ENCODE data around the gene CREBBP.
A peak's percentile ranks its signal among the peaks of the same experiment; 100 is the strongest.

CREBBP gene

DNA sequence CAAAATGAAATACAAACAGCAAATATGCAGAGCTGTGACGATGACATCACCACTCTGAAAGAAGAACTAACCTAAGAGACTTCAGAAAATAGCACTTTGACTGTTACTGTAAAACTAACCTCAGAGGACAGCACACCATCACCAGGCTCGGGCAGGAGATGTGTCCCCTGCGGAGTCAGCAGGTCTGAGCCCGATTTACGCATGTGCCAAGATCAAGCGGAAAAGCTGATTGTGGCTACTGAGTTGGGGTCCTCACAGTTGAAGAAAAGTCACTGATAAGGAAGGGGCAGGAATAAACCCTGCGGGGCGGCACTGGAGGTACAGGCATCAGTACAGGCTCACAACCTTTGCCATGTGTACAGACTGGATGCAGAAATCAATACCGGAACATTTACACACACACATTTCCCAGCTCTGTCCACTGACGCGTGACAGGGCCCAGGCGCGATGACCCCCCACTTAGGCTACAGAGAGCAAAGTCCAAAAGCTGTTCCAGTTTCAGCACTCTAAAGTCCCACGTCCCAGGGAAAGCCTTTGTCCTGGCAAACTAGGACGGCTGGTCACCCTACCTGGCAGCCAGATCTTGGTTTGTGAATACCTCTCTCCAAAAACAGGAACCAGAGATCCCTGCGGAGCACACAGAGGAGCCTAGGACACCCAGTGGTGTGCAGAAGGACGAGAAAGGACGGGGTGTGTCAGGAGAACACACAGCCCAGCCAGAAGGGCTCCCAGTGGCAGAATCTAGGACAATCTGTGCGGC, 184.7 kb downstream of the CREBBP start:
- Histone ChIP-seq H3K36me3 (ENCODE audit: control insufficient read depth in 1 of 2, insufficient read depth in 2 of 2, low read length in 2 of 2) (no peaks in the 10 kb centered on the region), H3K27ac (ENCODE audit: low read length) (no peak overlapping the region), H3K27me3 (ENCODE audit: low read depth, low read length) (no peaks in the 10 kb centered on the region), H3K4me3 (ENCODE audit: low read depth in 1 of 2, low read length in 2 of 2) (peak overlapping the region in 1 of 2 donors; percentile 21), H3K9me3 (ENCODE audit: control insufficient read depth in 1 of 2, low read length in 2 of 2) (no peaks in the 10 kb centered on the region), H3K4me1 (ENCODE audit: control insufficient read depth in 1 of 2, insufficient read depth in 2 of 2, low read length in 2 of 2) (peaks cover 3 to 4% of the 10 kb centered on the region in 2 donors)

GRCh38 chr16:3694051-3694450, 186.5 kb downstream of the CREBBP start:
- Histone ChIP-seq H3K27ac (ENCODE audit: low read length) (no peak overlapping the region), H3K27me3 (ENCODE audit: low read depth, low read length) (no peaks in the 10 kb centered on the region), H3K4me3 (ENCODE audit: low read depth in 1 of 2, low read length in 2 of 2) (no peak overlapping the region)

DNA sequence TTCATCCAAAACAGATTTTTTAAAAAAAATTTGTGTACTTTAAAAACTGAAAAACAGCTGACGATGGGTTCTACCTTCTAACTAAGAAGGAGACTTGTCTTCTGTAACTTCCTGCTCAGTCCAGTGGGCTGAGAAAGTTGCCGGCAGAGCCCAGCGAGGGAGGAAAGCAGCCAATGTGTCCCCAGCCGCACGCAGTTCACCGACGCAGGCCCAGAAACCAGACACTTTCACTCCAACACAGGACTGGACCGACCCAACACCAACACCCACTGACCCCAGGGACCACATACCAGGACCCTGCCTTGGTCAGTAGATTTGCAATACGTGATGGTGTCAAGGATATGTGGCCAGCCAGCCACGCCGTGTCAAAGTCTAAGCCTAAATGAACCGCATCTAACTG, 188.8 kb downstream of the CREBBP start:
- Histone ChIP-seq H3K4me3 (ENCODE audit: low read depth in 1 of 2, low read length in 2 of 2) (no peak overlapping the region), H3K27me3 (ENCODE audit: low read depth, low read length) (no peaks in the 10 kb centered on the region), H3K36me3 (ENCODE audit: control insufficient read depth in 1 of 2, insufficient read depth in 2 of 2, low read length in 2 of 2) (peaks cover 7 to 21% of the 10 kb centered on the region in 2 donors), H3K9me3 (ENCODE audit: control insufficient read depth in 1 of 2, low read length in 2 of 2) (no peaks in the 10 kb centered on the region), H3K4me1 (ENCODE audit: control insufficient read depth in 1 of 2, insufficient read depth in 2 of 2, low read length in 2 of 2) (peaks cover 6 to 14% of the 10 kb centered on the region in 2 donors), H3K27ac (ENCODE audit: low read length) (no peak overlapping the region)

More at GRCh38 chr16:3694051-3694450, 186.5 kb downstream of the CREBBP start:
- Histone ChIP-seq H3K36me3 (ENCODE audit: control insufficient read depth in 1 of 2, insufficient read depth in 2 of 2, low read length in 2 of 2) (no peaks in the 10 kb centered on the region), H3K9me3 (ENCODE audit: control insufficient read depth in 1 of 2, low read length in 2 of 2) (no peaks in the 10 kb centered on the region), H3K4me1 (ENCODE audit: control insufficient read depth in 1 of 2, insufficient read depth in 2 of 2, low read length in 2 of 2) (peaks cover 6 to 14% of the 10 kb centered on the region in 2 donors)

GRCh38 chr16:3690980-3691720, 189.4 kb downstream of the CREBBP start:
- H3K27ac ChIP-seq (ENCODE audit: low read length) = peak overlapping the region; percentile 19
- peaks cover 6 to 14% of the 10 kb centered on the region in 2 donors for H3K4me1 ChIP-seq (ENCODE audit: control insufficient read depth in 1 of 2, insufficient read depth in 2 of 2, low read length in 2 of 2)
- no peaks in the 10 kb centered on the region for H3K27me3 ChIP-seq (ENCODE audit: low read depth, low read length)
- peaks cover 7 to 27% of the 10 kb centered on the region in 2 donors for H3K36me3 ChIP-seq (ENCODE audit: control insufficient read depth in 1 of 2, insufficient read depth in 2 of 2, low read length in 2 of 2)
- no peaks in the 10 kb centered on the region for H3K9me3 ChIP-seq (ENCODE audit: control insufficient read depth in 1 of 2, low read length in 2 of 2)
- peak overlapping the region; percentile 35 to 61 for H3K4me3 ChIP-seq (ENCODE audit: low read depth in 1 of 2, low read length in 2 of 2)

- Histone ChIP-seq H3K27ac (ENCODE audit: low read length) (peak overlapping the region; percentile 19), H3K4me1 (ENCODE audit: control insufficient read depth in 1 of 2, insufficient read depth in 2 of 2, low read length in 2 of 2) (peaks cover 6 to 14% of the 10 kb centered on the region in 2 donors), H3K4me3 (ENCODE audit: low read depth in 1 of 2, low read length in 2 of 2) (peak overlapping the region; percentile 35 to 61)
Measured at GRCh38 chr16:3690470-3690928, 190.0 kb downstream of the CREBBP start.

GRCh38 chr16:3689731-3690130, 190.8 kb downstream of the CREBBP start:
- no peak overlapping the region for H3K4me3 ChIP-seq (ENCODE audit: low read depth in 1 of 2, low read length in 2 of 2)
- peaks cover 17 to 40% of the 10 kb centered on the region in 2 donors for H3K36me3 ChIP-seq (ENCODE audit: control insufficient read depth in 1 of 2, insufficient read depth in 2 of 2, low read length in 2 of 2)
- H3K27ac ChIP-seq (ENCODE audit: low read length) = no peak overlapping the region

More at GRCh38 chr16:3690470-3690928, 190.0 kb downstream of the CREBBP start:
- Histone ChIP-seq H3K36me3 (ENCODE audit: control insufficient read depth in 1 of 2, insufficient read depth in 2 of 2, low read length in 2 of 2) (peaks cover 12 to 32% of the 10 kb centered on the region in 2 donors), H3K9me3 (ENCODE audit: control insufficient read depth in 1 of 2, low read length in 2 of 2) (no peaks in the 10 kb centered on the region), H3K27me3 (ENCODE audit: low read depth, low read length) (no peaks in the 10 kb centered on the region)

DNA sequence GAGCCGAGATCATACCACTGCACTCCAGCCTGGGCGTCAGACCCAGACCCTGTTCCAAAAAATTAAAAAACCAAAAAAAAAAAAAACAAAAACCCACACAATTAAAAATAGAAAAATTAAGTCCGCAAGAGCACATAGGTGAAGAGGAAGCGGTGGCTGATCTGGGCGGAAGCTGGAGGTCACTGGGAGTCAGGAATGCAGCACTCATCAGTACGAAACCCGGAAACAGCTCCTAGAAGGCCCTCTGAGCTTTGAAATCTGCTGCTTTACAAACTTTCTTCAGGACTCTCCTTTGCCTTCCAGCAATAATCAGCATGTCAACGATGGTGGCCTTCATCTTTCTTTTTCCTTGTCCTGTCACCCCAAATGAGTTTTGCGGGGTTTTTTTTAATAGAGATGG, 192.7 kb downstream of the CREBBP start:
- H3K27ac ChIP-seq (ENCODE audit: low read length) = no peak overlapping the region
- H3K36me3 ChIP-seq (ENCODE audit: control insufficient read depth in 1 of 2, insufficient read depth in 2 of 2, low read length in 2 of 2) = peaks cover 17 to 43% of the 10 kb centered on the region in 2 donors
- no peaks in the 10 kb centered on the region for H3K9me3 ChIP-seq (ENCODE audit: control insufficient read depth in 1 of 2, low read length in 2 of 2)
- peaks cover 6 to 14% of the 10 kb centered on the region in 2 donors for H3K4me1 ChIP-seq (ENCODE audit: control insufficient read depth in 1 of 2, insufficient read depth in 2 of 2, low read length in 2 of 2)
- H3K27me3 ChIP-seq (ENCODE audit: low read depth, low read length) = no peaks in the 10 kb centered on the region
- no peak overlapping the region for H3K4me3 ChIP-seq (ENCODE audit: low read depth in 1 of 2, low read length in 2 of 2)

More at GRCh38 chr16:3689731-3690130, 190.8 kb downstream of the CREBBP start:
- H3K9me3 ChIP-seq (ENCODE audit: control insufficient read depth in 1 of 2, low read length in 2 of 2) = no peaks in the 10 kb centered on the region
- H3K4me1 ChIP-seq (ENCODE audit: control insufficient read depth in 1 of 2, insufficient read depth in 2 of 2, low read length in 2 of 2) = peaks cover 6 to 14% of the 10 kb centered on the region in 2 donors
- H3K27me3 ChIP-seq (ENCODE audit: low read depth, low read length) = no peaks in the 10 kb centered on the region

GRCh38 chr16:3687021-3687420, 193.5 kb downstream of the CREBBP start:
- H3K4me1 ChIP-seq (ENCODE audit: control insufficient read depth in 1 of 2, insufficient read depth in 2 of 2, low read length in 2 of 2) = peaks cover 6 to 14% of the 10 kb centered on the region in 2 donors
- peaks cover 17 to 47% of the 10 kb centered on the region in 2 donors for H3K36me3 ChIP-seq (ENCODE audit: control insufficient read depth in 1 of 2, insufficient read depth in 2 of 2, low read length in 2 of 2)
- H3K9me3 ChIP-seq (ENCODE audit: control insufficient read depth in 1 of 2, low read length in 2 of 2) = no peaks in the 10 kb centered on the region
- no peak overlapping the region for H3K4me3 ChIP-seq (ENCODE audit: low read depth in 1 of 2, low read length in 2 of 2)
- H3K27me3 ChIP-seq (ENCODE audit: low read depth, low read length) = no peaks in the 10 kb centered on the region
- no peak overlapping the region for H3K27ac ChIP-seq (ENCODE audit: low read length)

DNA sequence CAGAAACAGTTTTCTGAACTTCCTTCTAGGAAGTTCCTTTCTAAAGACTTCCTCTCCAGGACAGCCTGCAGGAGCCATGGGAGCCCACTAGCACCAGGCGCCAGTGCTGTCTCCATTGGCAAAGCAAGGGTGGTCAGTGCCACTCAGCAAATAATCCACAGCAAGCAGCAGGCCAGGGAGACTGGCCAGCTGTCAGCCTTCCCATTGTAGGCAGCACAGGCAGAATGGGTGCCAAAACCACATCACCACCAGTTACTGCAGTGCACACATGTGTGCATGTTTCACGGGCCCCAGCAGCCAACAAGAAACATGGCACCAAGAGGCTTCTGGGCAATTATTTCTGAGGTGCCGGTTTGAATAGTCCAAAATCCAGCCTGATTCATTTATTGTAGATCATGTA, 199.3 kb downstream of the CREBBP start:
- Histone ChIP-seq H3K27ac (ENCODE audit: low read length) (no peak overlapping the region), H3K36me3 (ENCODE audit: control insufficient read depth in 1 of 2, insufficient read depth in 2 of 2, low read length in 2 of 2) (peaks cover 30 to 65% of the 10 kb centered on the region in 2 donors), H3K4me3 (ENCODE audit: low read depth in 1 of 2, low read length in 2 of 2) (no peak overlapping the region), H3K27me3 (ENCODE audit: low read depth, low read length) (no peaks in the 10 kb centered on the region), H3K4me1 (ENCODE audit: control insufficient read depth in 1 of 2, insufficient read depth in 2 of 2, low read length in 2 of 2) (no peaks in the 10 kb centered on the region), H3K9me3 (ENCODE audit: control insufficient read depth in 1 of 2, low read length in 2 of 2) (no peaks in the 10 kb centered on the region)

DNA sequence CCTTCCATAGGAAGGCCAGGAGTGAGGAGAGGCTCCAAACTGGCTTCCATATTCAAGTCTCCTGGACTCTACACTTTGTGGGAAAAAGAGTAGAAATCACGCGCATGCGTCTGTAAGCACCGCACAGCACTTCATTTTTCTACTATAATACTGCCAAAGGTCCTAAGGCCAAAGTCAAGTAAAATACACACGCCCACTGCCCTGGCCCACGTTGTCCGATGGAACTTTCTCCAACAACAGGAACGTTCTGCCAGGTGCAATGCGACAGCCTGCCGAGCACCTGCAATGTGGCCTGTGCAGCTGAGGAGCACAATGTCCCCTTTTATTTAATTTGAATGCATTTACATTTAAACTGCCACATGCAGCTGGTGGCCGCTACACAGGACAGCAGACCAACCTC, 202.5 kb downstream of the CREBBP start:
- Histone ChIP-seq H3K36me3 (ENCODE audit: control insufficient read depth in 1 of 2, insufficient read depth in 2 of 2, low read length in 2 of 2) (peaks cover 29 to 76% of the 10 kb centered on the region in 2 donors), H3K4me3 (ENCODE audit: low read depth in 1 of 2, low read length in 2 of 2) (no peak overlapping the region), H3K9me3 (ENCODE audit: control insufficient read depth in 1 of 2, low read length in 2 of 2) (no peaks in the 10 kb centered on the region), H3K27ac (ENCODE audit: low read length) (no peak overlapping the region), H3K4me1 (ENCODE audit: control insufficient read depth in 1 of 2, insufficient read depth in 2 of 2, low read length in 2 of 2) (no peaks in the 10 kb centered on the region), H3K27me3 (ENCODE audit: low read depth, low read length) (no peaks in the 10 kb centered on the region)

DNA sequence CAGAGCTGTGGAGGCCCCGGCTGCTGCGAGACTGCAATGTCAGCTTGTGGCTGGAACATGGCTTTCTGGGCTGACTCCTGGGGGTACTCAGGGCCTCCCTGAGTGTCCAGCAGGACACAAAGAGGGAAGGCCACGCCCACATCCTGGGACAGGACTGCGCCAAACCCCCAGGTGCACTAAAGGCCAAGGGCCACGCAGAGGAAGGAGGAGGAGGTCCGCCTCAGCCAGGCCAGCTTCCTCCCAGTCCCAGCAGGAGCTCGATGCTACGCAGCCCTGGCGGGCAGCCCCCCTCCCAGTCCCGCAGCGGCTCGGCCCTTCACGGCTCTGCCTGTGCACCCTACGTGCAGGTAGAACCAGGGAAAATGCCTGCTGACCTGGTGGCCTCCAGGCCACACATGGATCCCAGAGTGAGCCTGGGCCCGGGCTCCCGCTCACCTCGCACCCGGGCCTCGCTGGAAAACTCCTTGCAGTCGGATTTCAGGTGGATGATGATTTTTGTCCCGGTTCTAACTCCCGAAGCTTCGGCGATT, 204.8 kb downstream of the CREBBP start:
- H3K27ac ChIP-seq (ENCODE audit: low read length) = no peak overlapping the region
- peaks cover 28 to 76% of the 10 kb centered on the region in 2 donors for H3K36me3 ChIP-seq (ENCODE audit: control insufficient read depth in 1 of 2, insufficient read depth in 2 of 2, low read length in 2 of 2)
- no peaks in the 10 kb centered on the region for H3K27me3 ChIP-seq (ENCODE audit: low read depth, low read length)
- no peaks in the 10 kb centered on the region for H3K9me3 ChIP-seq (ENCODE audit: control insufficient read depth in 1 of 2, low read length in 2 of 2)
- no peak overlapping the region for H3K4me3 ChIP-seq (ENCODE audit: low read depth in 1 of 2, low read length in 2 of 2)
- no peaks in the 10 kb centered on the region for H3K4me1 ChIP-seq (ENCODE audit: control insufficient read depth in 1 of 2, insufficient read depth in 2 of 2, low read length in 2 of 2)
